C4-2B (cell line): ENCODE results near the gene NPTX1.

Experiments used
- H3K27ac ChIP-seq: fragments of 450-650 bp; 2 replicates; pipeline ENCODE4 v1.5.1; 2017
- ZFX ChIP-seq: fragments of 450-650 bp; IDR thresholded peaks from 2 replicates; pipeline ENCODE4 v1.6.1; 2017
- TF ChIP-seq, protein P1 (sequence below): fragments of 450-650 bp; conservative IDR thresholded peaks from 2 replicates; pipeline ENCODE4 v1.5.1; 2017; ENCODE audit warnings: mild to moderate bottlenecking

The NPTX1 gene

DNA sequence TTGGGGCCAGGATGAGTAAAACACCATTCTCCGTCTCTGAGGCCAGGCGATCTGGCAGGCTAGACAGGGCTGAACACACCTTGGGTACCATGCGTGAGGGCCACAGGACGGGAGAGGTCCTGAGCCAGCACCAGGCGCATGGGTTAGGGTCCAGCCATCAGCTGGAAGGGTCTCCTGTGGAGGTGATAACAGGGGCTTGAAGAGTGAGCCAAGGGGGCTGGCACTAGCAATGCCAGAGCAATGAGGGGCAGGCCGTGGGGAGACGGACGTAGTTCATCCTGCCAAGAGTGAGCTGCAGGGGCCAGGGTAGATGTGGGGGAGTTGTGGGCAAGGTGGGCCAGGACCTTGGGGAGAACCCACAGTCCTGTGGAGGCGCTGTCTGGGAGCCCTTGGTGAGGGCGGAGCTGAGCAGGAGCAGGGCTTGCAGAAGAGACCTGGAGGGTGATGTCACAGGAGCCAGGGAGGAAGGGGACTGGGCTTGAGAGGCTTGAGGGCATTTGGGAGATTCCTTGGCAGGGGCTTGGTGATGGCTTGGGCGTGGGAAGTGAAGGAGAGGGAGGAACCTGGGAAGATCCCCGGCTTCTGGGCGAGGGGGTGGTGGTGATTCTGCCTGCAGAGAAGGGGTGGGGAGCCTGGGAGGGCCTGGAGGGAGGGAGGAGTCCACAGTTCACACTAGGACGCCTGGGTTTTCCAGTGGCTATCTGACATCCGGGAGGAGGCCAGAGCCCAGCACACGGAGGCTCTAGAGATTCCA is 6.3 kb upstream of the NPTX1 start:
- H3K27ac ChIP-seq = no peak overlapping the region
- TF ChIP-seq ZFX = no peak
- TF ChIP-seq, protein P1, sequence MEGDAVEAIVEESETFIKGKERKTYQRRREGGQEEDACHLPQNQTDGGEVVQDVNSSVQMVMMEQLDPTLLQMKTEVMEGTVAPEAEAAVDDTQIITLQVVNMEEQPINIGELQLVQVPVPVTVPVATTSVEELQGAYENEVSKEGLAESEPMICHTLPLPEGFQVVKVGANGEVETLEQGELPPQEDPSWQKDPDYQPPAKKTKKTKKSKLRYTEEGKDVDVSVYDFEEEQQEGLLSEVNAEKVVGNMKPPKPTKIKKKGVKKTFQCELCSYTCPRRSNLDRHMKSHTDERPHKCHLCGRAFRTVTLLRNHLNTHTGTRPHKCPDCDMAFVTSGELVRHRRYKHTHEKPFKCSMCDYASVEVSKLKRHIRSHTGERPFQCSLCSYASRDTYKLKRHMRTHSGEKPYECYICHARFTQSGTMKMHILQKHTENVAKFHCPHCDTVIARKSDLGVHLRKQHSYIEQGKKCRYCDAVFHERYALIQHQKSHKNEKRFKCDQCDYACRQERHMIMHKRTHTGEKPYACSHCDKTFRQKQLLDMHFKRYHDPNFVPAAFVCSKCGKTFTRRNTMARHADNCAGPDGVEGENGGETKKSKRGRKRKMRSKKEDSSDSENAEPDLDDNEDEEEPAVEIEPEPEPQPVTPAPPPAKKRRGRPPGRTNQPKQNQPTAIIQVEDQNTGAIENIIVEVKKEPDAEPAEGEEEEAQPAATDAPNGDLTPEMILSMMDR = no peak

DNA sequence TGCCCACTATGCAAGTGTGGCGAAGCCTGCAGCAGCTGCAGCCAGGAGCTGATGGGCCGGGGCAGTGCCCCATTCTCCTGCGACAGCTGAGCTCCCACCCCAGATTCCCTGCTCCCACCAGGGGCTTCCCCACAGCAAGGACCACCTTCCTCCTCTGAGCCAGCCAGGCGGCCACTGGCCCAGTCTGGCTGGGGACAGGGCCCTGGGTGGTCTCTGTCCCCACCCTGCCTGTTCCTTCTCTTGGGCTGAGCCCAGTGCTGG is 5.6 kb upstream of the NPTX1 start:
- H3K27ac ChIP-seq = no peak overlapping the region
- TF ChIP-seq ZFX = no peak
- TF ChIP-seq, protein P1 = no peak

DNA sequence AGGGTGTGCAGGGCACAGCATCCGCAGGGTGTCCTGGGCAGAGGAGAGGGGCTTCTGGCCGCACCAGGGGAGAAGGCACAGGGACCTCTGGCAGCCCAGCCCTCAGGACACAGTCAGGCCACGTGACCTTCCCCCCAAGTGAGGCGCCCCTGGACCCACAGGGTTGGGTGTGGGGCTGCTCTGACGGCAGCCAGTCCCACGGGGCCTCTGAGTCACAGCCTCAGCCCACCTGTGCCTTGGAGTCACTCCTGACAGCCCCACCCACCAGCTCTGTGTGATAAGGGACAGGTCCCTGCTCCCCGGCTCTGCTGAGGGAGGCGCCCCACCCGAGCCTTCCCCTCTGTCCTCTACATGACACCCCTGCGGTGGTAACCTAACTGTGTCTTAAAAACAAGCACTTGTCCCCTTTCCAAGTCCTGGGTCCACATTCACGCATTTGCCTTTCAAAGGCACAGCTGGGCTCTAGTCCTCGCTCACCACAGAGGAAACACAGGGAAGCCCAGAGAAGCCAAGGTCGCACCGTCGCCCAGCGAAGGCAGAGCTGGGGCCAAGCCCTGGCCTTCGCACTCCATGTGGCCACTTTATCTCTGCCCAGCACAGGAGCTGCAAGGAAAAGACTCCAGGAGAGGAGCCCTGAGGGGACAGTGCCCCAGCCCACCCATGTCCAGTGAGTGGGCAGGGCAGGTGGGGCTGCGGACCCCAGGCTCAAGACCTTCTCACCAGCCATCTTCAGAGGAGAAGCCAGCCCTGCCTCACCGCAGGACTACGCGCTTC is 5.1 kb upstream of the NPTX1 start:
- no peak for TF ChIP-seq ZFX
- TF ChIP-seq, protein P1 = no peak
- H3K27ac ChIP-seq = no peak overlapping the region

DNA sequence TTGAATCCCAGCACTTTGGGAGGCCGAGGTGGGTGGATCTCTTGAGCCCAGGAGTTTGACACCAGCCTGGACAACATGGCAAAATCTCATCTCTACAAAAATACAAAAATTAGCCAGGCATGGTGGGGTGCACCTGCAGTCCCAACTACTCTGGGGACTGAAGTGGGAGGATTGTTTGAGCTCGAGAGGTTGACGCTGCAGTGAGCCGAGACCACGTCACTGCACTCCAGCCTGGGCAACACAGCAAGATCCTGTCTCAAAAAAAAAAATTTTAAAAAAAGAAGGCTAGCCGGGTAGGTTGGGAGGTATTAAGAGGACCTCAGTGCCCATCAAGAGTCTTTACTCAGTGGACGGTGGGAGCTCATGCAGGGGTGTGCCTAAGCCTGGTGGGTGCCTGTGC is 3.8 kb upstream of the NPTX1 start:
- TF ChIP-seq, protein P1 = no peak
- TF ChIP-seq ZFX = no peak
- H3K27ac ChIP-seq = no peak overlapping the region

DNA sequence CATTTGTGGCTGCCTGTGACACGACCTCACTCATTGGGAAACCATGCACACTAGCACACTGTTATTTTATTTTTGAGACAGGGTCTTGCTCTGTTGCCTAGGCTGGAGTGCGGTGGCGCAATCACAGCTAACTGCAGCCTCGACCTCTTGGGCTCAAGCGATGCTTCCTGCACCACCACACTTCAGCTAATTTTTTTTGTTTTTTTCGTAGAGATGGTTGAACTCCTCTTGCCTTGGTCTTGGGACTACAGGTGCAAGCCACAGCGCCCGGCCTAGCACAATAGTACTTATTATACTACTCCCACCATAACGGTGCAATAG is 2.8 kb upstream of the NPTX1 start:
- no peak overlapping the region for H3K27ac ChIP-seq
- TF ChIP-seq, protein P1 = no peak
- TF ChIP-seq ZFX = no peak

DNA sequence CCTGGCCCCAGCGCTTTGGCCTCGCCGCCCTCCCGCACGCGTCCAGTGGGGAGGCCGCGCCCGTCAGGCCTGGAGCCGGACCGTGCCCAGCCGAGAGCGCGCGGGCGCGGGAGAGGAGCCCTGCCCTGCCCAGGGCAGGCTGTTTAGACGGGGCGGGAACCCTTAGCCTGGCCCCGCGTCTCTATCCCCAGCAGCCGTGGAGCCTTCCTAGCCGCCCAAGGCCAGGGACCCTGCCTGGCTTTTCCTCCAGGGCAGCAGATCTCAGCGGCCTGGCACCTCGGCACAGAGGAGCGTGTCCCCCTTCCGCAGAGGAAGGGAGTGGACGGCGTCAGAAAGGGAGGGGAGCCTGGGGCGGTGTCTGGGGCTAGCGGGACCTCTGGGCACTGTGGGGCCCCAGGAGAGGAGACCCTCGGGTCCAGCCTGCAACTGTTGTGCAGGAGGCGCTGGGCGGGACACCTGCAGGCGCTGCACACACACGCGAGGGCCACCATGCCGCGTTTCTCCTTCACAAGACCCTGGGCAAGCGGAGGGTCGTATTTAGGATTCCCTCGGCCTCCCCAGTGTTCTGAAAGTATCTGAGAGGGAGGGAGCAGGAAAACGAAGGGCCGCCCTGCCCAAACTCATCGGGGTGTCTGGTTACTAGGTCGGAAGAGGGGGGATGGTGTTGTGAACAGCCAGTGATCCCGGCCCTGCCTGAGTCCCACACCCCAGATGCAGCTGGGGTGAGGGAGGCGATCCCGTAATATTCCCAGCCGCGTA is 2.3 kb upstream of the NPTX1 start:
- no peak for TF ChIP-seq ZFX
- TF ChIP-seq, protein P1 = no peak
- H3K27ac ChIP-seq = no peak overlapping the region

DNA sequence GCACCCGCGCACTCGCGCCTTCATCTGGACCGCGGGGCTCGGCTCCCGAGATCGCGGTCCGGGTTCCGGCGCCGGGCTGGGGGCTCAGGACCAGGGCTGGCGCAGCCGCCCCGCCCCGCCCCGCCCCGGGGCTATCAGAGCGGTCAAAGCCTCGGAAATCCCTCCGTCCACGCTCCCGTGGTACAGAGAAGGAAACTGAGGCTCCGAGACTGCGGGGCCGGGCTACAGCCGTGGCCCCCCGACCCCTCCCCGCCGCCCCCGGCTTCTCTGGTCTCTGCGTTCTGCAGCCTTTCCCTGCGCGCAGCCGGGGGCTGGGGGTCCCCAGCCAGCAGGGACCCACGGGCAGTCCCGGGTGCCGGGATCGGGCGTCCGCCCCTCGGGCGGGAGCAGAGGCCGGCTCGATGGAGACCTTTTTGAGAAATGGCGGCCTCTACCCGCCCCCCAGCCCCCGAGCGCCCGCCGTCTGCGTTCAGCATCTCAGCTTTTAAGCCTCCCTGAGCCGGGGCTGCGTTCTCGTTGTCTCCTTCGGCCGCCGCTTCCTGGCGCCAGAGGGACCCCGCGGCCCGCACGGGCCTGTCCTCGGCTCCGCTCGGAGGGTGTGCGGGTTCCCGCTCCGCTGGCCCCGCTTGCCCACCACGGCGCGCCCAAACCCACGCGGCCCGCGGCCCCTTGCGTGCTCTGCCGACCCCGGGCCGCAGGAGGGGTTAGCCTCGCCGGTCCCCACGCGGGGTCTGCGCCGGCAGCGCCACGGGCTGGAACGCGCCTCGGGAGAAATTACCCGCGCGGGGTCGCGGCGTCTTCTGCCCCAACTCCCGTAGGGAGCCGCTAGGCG is 1.5 kb upstream of the NPTX1 start:
- H3K27ac ChIP-seq = no peak overlapping the region
- TF ChIP-seq ZFX = no peak
- TF ChIP-seq, protein P1 = no peak; the same call in 1 of the 2 replicates
